GM04503 (cell line): ENCODE data around the gene TEN1.

Experiments used
- DNase-seq: peaks from one replicate; pipeline ENCODE4 v3.0.0-alpha.2; 2012; ENCODE audit warnings: low read depth

The TEN1 gene

DNA sequence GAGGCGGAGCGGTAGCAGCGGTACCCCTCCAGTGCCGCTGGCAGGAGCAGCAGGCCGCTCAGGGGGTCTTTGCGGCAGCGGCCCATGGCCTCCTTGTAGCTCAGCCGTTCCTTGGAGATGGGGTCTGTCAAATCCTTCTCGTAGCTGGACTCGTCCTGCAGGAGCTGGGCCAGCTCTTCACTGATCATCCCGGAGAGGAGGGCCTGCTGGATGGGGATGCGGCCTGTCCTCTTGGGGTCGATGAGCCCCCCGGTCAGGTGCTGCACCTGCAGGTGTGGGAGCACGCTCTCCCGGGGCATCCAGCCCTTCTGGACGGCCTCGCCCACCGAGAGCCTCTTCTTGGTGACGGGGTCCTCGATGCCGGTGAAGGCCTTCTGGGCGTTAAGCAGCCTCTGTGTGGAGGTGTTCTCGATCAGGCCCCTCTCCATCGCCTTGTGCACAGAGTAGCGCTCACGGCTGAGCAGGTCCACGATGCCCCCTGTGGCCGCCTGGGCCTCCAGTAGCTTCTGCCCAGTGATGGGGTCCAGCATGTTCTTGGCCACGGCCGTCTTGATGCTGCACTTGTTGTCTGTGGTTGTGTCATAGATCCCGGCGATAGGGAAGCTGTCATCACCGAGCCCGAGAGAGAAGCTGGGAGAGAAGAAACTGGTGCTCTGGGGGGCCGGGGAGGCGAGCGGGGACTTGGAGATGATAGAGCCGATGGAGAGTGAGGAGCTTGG lies 28.2 kb downstream of the TEN1 start:
- no peak for DNase-seq

DNA sequence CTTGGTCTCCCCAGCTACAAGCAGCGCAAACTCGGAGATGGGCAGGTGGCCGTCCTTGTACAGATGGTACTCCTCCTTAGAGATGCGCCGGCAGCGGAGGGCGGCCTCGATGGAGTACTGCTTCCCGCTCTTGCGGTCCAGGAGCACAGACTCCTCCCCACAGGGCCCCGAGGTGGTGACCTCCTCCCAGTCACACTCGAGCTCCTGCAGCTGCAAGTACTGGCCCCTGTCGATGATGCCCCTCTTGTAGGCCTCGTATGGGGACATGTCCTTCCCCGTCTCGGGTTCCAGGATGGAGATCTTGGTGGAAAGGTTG lies 28.8 kb downstream of the TEN1 start:
- DNase-seq = no peak

- DNase-seq = no peak
Observed at GRCh38 chr17:76008208-76008607, 29.2 kb downstream of the TEN1 start.

DNA sequence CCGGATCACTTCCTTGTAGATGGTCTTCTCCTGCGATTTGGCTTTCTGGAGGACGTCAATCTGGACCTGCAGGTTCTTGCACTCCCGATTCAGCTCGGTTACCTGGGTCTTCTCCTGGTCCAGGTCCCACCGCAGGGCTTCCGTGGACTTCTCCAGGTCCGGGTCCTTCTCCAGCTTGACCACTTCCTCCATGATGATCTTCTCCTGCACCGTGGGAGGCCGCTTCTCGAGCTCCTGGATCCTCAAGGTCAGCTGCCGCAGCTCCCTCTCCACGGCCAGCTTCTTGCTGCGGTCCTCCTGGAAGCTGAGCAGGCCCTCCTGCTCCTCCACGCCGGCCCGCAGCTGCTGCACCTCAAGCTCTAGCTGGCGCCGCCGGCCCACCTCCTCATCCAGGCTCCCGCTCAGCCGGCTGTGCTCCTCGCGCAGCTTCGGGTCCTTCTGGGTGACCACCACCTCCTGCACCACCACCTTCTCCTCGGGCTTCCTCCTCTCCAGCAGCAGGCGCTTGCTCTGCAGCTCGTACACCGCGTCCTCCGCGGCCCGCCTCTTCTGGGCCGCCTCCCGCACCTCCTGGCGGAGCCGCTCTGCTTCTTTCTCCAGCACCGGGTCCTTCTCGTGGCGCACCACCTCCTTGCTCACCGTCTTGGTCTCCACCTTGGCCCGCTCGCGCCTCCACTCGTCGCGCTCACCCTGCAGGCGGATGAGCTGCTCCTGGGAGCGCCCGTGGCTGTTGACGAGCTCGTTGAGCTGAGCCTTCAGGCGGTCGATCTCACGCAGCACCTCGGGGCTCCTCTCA lies 29.8 kb downstream of the TEN1 start:
- DNase-seq = no peak

GRCh38 chr17:76009447-76009846 lies 30.4 kb downstream of the TEN1 start:
- DNase-seq = no peak

GRCh38 chr17:76009969-76010661 lies 31.1 kb downstream of the TEN1 start:
- no peak for DNase-seq

- no peak for DNase-seq
Observed at GRCh38 chr17:76011951-76012350, 32.9 kb downstream of the TEN1 start.

DNA sequence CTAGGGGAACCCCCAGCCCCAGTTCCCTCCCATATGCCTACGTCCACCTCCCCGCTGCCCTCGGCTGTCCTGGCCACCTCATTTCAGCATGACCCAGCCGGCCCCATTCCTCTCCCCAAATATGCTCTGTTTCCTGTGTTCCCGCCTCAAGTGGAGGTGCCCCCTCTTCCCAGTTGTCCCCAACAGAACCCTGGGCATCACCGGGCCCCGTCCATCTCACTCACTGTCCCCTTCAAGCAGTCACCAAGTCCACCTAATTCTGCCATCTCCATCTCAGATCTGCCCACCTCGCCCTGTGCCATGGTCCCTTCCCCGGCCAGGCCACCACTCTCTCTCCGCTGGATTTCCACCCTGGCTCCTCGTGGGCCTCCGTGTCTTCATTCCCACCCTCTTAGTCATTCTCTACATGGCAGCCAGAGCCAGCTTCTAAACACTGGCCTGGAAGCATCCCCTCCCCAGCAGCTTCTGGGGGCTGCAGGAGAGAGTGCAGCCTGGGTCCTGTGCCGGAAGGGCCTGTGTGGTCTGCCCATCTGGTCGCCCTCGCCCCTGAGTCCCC lies 34.4 kb downstream of the TEN1 start:
- DNase-seq = no peak

GRCh38 chr17:76014100-76014924 lies 35.3 kb downstream of the TEN1 start:
- no peak for DNase-seq

DNA sequence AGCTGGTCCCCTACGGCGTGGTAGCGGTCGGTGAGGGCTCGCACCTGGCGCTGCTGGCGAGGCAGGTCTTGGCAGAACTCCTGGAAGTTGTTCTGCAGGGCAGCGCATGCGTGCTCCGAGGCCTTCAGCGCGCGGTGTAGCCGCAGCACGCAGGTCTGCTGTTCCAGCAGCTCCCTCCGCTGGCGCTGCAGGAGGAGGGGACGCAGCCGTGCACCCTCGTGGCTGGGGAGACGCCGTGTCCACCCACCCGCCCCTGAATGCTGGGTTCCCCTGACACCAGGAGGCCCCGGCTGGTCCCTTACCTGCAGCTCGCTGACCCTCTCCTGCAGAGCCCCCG lies 35.9 kb downstream of the TEN1 start:
- no peak for DNase-seq

- DNase-seq = no peak
Observed at GRCh38 chr17:76017481-76018339, 38.7 kb downstream of the TEN1 start.

DNA sequence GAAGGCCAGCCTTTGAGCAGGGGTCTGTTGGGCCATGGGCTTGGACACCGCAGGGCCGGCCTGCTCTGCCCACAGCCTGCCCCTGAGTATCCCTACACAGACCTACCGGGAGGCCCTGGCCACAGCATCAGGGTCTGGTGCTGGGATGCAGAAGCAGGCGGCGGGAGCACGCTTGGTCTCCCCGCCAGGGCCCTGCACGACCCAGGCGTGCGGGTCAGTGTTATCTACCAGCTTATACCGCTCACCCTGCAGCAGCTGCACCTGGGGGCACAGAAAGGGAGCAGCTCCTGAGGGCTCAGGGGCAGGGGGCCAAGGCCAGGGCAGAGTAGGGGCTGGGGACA lies 39.3 kb downstream of the TEN1 start:
- DNase-seq = no peak

- no peak for DNase-seq
Observed at GRCh38 chr17:76018801-76019200, 39.8 kb downstream of the TEN1 start.

GRCh38 chr17:76019833-76020467 lies 40.9 kb downstream of the TEN1 start:
- no peak for DNase-seq

DNA sequence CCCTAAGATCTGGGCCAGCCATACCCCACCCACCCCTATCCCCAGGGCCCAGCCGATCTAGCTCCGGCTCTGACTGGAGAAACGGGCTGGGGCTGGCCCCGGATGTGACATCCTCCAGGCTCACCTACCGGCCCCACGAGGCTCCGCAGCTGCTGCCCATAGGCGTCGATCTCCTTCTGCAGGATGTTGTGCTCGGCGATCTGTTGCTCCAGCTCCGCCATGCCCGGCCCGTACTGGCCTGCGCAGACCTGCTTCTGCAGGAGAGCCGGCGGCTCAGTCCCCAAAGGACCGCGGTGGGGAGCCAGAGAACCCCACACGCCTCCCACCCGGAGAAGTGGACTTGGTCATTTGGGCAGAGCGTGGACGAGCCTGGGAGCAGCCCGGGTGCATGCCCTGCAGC lies 43.2 kb downstream of the TEN1 start:
- no peak for DNase-seq

DNA sequence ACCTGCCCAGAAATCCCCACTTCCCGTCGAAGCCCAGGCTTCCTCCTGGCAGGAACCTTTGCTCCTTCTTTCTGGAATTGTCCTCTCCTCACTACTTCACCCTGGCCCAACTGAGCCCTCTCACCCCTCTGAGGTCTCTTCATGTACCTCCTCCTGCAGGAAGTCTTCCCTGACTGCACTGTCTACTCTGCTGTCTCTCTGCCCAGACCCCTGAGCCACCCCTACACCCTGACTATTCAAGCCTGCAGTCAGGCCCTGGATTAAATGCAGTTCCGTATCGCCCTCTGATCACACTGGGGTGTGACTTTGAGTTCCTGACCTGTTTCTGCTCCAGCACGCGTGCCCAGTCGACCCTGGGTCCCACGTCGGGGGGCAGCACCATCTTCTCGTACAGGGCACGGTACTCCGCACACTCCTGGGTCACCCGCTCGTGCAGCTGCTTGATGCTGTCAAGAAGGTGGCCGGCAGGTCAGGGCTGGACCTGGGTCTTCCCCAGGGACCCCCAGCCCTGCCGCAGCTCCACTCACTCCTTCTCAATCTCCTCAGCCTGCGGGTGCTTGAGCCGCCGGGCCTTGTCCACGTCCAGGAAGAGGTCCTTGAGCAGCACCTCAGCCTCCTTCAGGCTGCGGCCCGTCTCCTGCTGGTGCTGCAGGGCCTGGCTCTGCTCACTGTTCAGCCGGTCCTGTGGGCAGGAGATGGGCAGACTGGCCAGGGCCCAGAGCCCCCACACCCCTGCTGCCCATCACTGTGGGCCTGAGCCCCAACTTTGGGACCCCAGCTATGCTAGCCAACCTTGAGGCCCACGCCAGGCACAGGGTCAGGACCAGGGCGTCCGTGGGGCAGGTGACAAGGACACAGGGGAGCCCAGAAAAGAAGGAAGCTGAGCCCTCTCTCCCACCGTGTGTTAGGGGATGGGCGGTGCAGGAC lies 44.2 kb downstream of the TEN1 start:
- no peak for DNase-seq

DNA sequence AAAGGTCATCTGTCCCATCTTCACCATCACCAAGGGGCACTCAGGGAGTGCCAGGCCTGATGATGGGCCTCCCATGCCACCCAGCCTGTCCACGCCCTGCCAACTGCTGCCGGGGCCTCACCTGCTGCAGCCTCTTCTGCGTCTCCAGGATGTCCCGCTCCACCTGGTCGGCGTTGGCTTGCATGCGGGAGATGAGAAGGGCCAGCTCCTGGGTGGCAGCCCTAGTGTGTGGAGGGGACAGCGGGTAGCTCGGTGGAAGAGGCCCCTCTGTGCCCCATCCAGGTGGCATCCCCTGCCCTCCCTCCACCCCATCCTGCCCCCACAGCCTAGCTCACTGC lies 44.8 kb downstream of the TEN1 start:
- no peak for DNase-seq

DNA sequence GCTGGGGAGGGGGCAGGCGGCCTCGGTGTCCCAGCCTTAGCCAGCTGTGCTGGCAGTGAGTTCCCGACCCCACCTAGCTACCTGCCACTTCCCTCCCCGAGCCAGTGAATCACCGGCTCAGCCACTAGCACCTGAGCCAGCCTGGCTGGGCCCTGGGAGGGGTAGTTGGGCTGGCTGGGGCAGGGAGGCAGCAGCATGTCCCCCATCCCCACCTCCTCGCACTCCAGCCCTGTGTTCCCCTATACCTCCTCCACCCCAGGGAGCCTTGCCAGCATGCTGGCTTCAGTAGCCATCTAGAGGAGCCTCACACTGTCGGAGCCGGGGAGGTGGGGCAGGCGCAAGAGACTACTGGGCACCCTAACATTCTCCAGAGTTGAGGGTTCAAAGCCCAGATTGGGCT lies 45.3 kb downstream of the TEN1 start:
- no peak for DNase-seq

GRCh38 chr17:76025294-76025693 lies 46.3 kb downstream of the TEN1 start:
- DNase-seq = no peak

DNA sequence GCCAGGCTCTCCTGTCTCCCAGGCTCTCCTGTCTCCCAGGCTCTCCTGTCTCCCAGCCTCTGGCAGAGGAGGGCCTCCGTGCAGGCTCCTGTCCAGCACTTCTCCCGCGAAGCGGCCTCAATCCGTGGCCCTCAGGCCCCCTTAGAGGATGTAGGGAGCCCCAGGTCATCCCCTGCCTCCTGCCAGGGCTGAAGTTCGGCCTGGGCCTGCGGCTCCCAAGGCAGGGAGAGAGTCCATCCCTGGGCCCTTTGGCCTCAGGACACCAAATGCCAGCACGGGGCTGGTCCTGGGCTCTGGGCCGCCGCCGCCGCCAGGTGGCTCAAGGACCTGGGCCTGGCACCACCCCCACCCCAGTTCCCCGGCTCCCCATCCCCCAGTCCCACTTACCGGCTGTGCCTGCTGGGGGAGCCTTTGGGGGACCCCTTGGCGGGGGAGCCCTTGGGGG lies 47.7 kb downstream of the TEN1 start:
- DNase-seq = no peak
